ENCODE data around the gene HAVCR2. TPM values are rescaled to one million over a fixed set of nuclear protein-coding genes. Genes with fewer than 3 reads are reported as not detected.

HAVCR2 gene
- total RNA-seq, 1 experiment from 2014 or later, result not detected

GRCh38 chr5:157100140-157100679 lies 8.6 kb downstream of the HAVCR2 start:
- no peaks in the 10 kb centered on the region for H3K4me1 ChIP-seq (ENCODE audit: insufficient read depth, low read length)
- H3K18ac ChIP-seq (ENCODE audit: insufficient read length, low read depth, low read length), result no peak overlapping the region
- H3K9ac ChIP-seq (ENCODE audit: extremely low read depth, insufficient read length, low read length), result no peak overlapping the region
- no peak overlapping the region for H3K4me2 ChIP-seq (ENCODE audit: insufficient read depth, insufficient read length, low read length)
- H3K9me3 Mint-ChIP-seq, result no peaks in the 10 kb centered on the region
- no peak overlapping the region for H3T11ph ChIP-seq (ENCODE audit: low read length)
- H3K27ac ChIP-seq (ENCODE audit: insufficient read length, low read depth, low read length), result no peak overlapping the region
- H2AK5ac ChIP-seq (ENCODE audit: insufficient read length, low read length), result no peak overlapping the region
- no peak overlapping the region for H2BK5ac ChIP-seq (ENCODE audit: insufficient read length, low read length)
- H2AFZ ChIP-seq (ENCODE audit: low read length), result no peak overlapping the region
- no peaks in the 10 kb centered on the region for H3K23me2 ChIP-seq (ENCODE audit: insufficient read length, low read depth, low read length, poor library complexity, severe bottlenecking)
- no peak overlapping the region for H2BK12ac ChIP-seq (ENCODE audit: insufficient read length, low read depth, low read length)
- no peaks in the 10 kb centered on the region for H3K27me3 Mint-ChIP-seq (ENCODE audit: low read depth)
- no peak for TF ChIP-seq CTCF (conservative IDR thresholded peaks at IDR 0.05)
- no peak for DNase-seq
- no peaks in the 10 kb centered on the region for H3K36me3 Mint-ChIP-seq (ENCODE audit: insufficient read depth in 1 of 3, low read depth in 3 of 3)
- WGBS (ENCODE audit: extremely low coverage, insufficient read length, low lambda C conversion rate), result no CpG with 5 or more reads among the region's 2 CpGs
- H3K56ac ChIP-seq (ENCODE audit: insufficient read length, low read depth, low read length), result no peak overlapping the region
- no peaks in the 10 kb centered on the region for H3K9me3 ChIP-seq (ENCODE audit: control insufficient read depth, low read depth, low read length)
- no peaks in the 10 kb centered on the region for H3K79me1 ChIP-seq (ENCODE audit: insufficient read depth, low read depth, low read length, poor library complexity, severe bottlenecking)
- no peak overlapping the region for H4K5ac ChIP-seq (ENCODE audit: insufficient read length, low read depth, low read length)
- no peak overlapping the region for H3K23ac ChIP-seq (ENCODE audit: insufficient read length, low read depth, low read length)
- no peaks in the 10 kb centered on the region for H3K79me2 ChIP-seq (ENCODE audit: insufficient read depth, low read length)
- H3K27ac Mint-ChIP-seq, result no peak overlapping the region
- no peak overlapping the region for H2BK120ac ChIP-seq (ENCODE audit: low read depth, low read length, poor library complexity, severe bottlenecking)
- H4K20me1 ChIP-seq (ENCODE audit: control insufficient read depth, insufficient read depth, insufficient read length), result no peaks in the 10 kb centered on the region
- H2BK15ac ChIP-seq (ENCODE audit: low read depth, low read length), result no peak overlapping the region
- H3K27me3 ChIP-seq (ENCODE audit: insufficient read depth, low read length), result no peaks in the 10 kb centered on the region
- no peaks in the 10 kb centered on the region for H3K4me1 Mint-ChIP-seq
- H3K14ac ChIP-seq (ENCODE audit: insufficient read depth, low read length), result no peak overlapping the region
- H4K91ac ChIP-seq (ENCODE audit: insufficient read length, low read depth, low read length), result no peak overlapping the region
- H2BK20ac ChIP-seq (ENCODE audit: low read depth, low read length, poor library complexity, severe bottlenecking), result no peak overlapping the region
- no peak overlapping the region for H4K8ac ChIP-seq (replicated peaks; ENCODE audit: insufficient read length, low read depth, low read length)
- no peak overlapping the region for H3K4me3 Mint-ChIP-seq
- H3K4ac ChIP-seq (ENCODE audit: low read depth, low read length), result no peak overlapping the region
